Effector memory CD4-positive, alpha-beta T cell (primary cell): ENCODE data around the gene SP7.
"Not testable (repeated sequence)": the region's sequence is repeated elsewhere in the genome, so short reads cannot be mapped to it uniquely, and the experiment has no call there.

Source experiments
- DNase-seq, 3 donors: peaks; one replicate each; pipeline ENCODE4 v3.0.0-alpha.2; 2020
- H3K27ac ChIP-seq: 2 replicates; pipeline ENCODE4 v1.7.0; 2013; ENCODE audit warnings: mild to moderate bottlenecking, low read length, moderate library complexity; ENCODE audit not compliant: insufficient read depth, poor library complexity, severe bottlenecking
- H3K27me3 ChIP-seq: replicated peaks from 2 replicates; pipeline ENCODE4 v1.7.0; 2013; ENCODE audit warnings: mild to moderate bottlenecking, low read length; ENCODE audit not compliant: insufficient read depth, control insufficient read depth, poor library complexity, severe bottlenecking
- H3K36me3 ChIP-seq: 2 replicates; pipeline ENCODE4 v1.7.0; 2013; ENCODE audit warnings: mild to moderate bottlenecking, low read length, moderate library complexity; ENCODE audit not compliant: control insufficient read depth, insufficient read depth
- H3K4me1 ChIP-seq: 2 replicates; pipeline ENCODE4 v1.7.0; 2013; ENCODE audit warnings: low read length, mild to moderate bottlenecking; ENCODE audit not compliant: control insufficient read depth, insufficient read depth, poor library complexity, severe bottlenecking
- H3K4me3 ChIP-seq: 2 replicates; pipeline ENCODE4 v1.7.0; 2013; ENCODE audit warnings: low read length, low read depth, mild to moderate bottlenecking; ENCODE audit not compliant: insufficient read depth, poor library complexity, severe bottlenecking
- H3K9me3 ChIP-seq: 2 replicates; pipeline ENCODE4 v1.7.0; 2013; ENCODE audit warnings: mild to moderate bottlenecking, low read length, moderate library complexity; ENCODE audit not compliant: control insufficient read depth

The SP7 gene

DNA sequence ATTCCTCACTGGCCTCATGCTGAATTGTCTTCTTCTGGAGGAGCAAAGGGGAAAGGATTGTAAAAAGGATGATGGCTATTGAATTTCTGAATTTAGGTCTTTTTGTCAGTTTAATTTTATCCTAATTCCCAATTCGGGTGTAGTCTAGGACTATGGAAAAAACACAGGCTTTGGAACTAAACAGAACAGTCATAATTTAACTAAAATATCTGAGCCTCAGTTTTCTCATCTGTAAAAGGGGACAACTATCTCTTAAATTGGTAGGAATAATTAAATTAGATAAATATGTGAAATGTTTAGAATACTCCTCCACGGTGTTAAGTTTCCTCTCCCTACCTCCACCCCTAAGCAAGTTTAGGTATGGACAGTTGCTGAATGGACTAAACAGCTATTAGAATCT, 40.6 kb upstream of the SP7 start:
- peaks cover 11% of the 10 kb centered on the region for H3K4me1 ChIP-seq
- no peak overlapping the region for H3K27ac ChIP-seq
- DNase-seq, result no peak

DNA sequence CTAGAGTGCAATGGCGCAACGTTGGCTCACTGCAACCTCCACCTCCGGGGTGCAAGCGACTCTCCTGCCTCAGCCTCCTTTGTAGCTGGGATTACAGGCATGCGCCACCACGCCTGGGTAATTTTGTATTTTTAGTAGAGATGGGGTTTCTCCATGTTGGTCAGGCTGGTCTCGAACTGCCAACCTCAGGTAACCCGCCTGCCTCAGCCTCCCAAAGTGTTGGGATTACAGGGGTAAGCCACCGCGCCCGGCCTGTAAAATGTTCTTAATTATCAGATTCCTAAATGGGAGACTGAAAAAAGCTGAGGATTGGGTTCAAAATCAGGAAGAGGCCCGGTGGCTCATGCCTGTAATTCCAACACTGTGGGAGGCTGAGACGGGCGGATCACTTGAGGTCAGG, 38.1 kb upstream of the SP7 start:
- not testable (repeated sequence) for H3K27me3 ChIP-seq, H3K4me3 ChIP-seq, H3K36me3 ChIP-seq, DNase-seq, H3K9me3 ChIP-seq, H3K27ac ChIP-seq
- H3K4me1 ChIP-seq, result peaks cover 19% of the 10 kb centered on the region

More for the DNA sequence above, 40.6 kb upstream of the SP7 start:
- Histone ChIP-seq H3K9me3 (no peaks in the 10 kb centered on the region), H3K36me3 (no peaks in the 10 kb centered on the region), H3K27me3 (no peaks in the 10 kb centered on the region), H3K4me3 (no peak overlapping the region)

DNA sequence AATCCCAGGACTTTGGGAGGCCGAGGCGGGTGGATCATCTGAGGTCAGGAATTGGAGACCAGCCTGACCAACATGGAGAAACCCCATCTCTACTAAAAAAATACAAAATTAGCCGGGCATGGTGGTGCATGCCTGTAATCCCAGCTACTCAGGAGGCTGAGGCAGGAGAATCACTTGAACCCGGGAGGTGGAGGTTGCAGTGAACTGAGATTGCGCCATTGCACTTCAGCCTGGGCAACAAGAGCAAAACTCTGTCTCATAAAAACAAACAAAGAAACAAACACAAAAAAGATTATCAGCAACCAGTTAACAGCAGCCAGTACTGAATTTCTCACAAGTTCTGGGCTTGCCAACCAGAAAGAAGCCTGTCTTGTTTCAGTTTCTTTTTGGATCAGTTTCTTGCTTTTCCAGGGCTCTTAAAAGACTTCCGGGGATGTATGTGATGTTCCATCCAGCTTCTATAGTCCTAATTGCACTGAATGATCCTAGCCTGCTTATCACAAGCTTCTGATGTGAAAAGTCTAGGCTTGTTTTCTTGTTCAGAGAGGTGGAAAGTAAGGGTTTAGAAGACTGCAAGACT, 37.5 kb upstream of the SP7 start:
- not testable (repeated sequence) for H3K36me3 ChIP-seq, H3K9me3 ChIP-seq, H3K4me3 ChIP-seq, H3K27me3 ChIP-seq, DNase-seq
- Histone ChIP-seq H3K27ac (peak overlapping the region; percentile 37), H3K4me1 (peaks cover 19% of the 10 kb centered on the region)

DNA sequence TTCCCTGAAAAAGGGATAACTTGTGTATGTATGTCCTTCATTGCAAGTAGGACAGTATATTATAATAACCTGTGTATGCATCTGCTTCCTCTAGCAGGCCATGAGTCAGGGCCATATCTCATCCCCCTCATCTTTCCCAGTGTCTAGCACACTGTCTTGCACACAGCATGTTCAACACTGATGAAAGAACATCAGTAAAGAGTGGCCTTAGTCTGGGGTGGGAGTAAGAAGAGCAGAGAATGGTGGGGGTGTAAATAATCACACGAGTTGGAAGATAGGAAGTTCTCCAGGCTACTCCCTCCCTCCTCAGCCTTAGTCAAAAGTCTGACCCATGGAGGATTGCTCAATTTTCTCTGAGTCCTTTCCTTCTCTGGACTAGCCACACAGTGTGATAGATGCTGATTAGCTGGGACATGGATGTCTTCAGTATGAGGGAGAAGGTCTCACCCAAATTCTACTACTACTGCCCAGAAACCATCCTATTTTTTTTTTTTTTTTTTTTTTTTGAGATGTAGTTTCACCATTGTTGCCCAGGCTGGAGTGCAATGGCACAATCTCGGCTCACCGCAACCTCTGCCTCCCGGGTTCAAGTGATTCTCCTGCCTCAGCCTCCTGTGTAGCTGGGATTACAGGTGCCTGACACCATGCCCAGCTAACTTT, 29.2 kb upstream of the SP7 start:
- no peak for DNase-seq
- Histone ChIP-seq H3K27ac (no peak overlapping the region), H3K4me3 (no peak overlapping the region), H3K9me3 (no peaks in the 10 kb centered on the region), H3K36me3 (no peaks in the 10 kb centered on the region), H3K4me1 (peaks cover 4% of the 10 kb centered on the region), H3K27me3 (no peaks in the 10 kb centered on the region)

DNA sequence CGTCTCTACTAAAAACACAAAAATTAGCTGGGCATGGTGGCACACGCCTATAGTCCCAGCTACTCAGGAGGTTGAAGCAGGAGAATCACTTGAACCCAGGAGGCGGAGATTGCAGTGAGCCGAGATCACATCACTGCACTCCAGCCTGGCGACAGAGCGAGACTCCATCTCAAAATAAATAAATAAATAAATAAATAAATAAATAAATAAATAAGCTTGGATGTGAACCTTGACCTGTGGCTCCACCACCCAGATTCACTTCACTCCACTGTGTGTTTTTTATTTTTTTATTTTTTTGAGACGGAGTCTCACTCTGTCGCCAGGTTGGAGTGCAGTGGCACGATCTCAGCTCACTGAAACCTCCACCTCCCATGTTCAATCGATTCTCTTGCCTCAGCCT, 25.5 kb upstream of the SP7 start:
- H3K4me1 ChIP-seq, DNase-seq, H3K9me3 ChIP-seq, H3K27me3 ChIP-seq, H3K27ac ChIP-seq, H3K36me3 ChIP-seq, H3K4me3 ChIP-seq: not testable (repeated sequence)

DNA sequence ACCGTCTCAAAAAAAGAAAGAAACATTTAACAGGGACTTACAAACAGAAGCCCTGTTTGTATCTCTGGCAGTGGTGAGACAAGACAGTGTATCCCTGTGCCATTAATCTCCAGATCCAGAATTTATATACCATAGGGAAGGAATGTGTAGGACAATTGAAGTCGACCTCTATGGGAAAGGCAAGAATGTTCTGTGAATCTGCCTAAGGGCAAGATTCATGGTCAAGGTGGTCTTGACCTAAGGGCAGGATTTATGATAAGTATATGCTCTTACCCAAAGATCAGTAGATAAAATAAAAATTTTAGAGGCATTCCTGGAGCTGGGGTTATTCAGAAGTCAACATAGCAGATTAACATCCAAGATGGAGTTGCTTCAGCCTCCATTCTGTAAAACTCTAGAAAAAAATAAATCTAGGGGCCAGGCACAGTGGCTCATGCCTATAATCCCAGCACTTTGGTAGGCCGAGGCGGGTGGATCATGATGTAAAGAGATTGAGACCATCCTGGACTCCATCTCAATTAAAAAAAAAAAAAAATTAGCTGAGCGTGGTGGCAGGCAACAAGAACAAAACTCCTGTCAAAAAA, 22.8 kb upstream of the SP7 start:
- Histone ChIP-seq H3K4me3 (no peak overlapping the region), H3K27me3 (no peaks in the 10 kb centered on the region), H3K27ac (no peak overlapping the region), H3K4me1 (no peaks in the 10 kb centered on the region), H3K9me3 (no peaks in the 10 kb centered on the region), H3K36me3 (no peaks in the 10 kb centered on the region)
- no peak for DNase-seq

DNA sequence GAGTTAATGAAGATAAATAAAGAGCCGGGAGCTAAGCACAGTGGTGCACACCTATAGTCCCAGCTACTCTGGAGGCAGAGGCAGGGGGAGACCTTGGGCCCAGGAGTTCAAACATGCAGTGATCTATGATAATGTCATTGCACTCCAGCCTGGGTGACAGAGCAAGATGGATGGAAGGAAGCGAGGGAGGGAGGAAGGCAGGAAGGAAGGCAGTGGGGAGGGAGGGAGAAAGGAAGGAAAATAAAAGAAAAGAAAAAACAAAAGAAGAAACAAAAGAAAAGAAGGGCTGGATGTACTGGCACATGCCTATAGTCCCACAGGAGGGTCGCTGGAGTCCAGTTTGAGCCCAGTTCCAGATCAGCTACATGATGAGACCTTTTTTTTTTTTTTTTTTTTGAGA, 19.0 kb upstream of the SP7 start:
- no peaks in the 10 kb centered on the region for H3K27me3 ChIP-seq
- no peaks in the 10 kb centered on the region for H3K36me3 ChIP-seq
- no peaks in the 10 kb centered on the region for H3K9me3 ChIP-seq
- no peak overlapping the region for H3K27ac ChIP-seq
- peaks cover 3% of the 10 kb centered on the region for H3K4me1 ChIP-seq
- no peak overlapping the region for H3K4me3 ChIP-seq
- no peak for DNase-seq

DNA sequence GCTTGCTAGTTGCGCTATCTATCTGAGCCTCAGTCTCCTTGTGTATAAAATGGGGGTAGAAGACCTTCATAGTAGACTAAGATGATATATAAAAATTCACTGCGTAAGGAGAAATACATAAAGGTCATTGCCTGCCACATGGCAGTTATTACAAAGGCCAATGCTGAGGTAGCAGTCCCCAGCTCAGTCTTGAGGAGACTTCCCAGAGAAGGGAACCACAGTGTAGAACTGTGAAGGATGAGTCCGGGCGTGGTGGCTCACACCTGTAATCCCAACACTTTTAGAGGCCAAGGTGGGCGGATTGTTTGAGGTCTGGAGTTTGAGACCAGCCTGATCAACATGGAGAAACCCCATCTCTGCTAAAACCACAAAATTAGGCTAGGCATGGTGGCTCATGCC, 17.1 kb upstream of the SP7 start:
- no peaks in the 10 kb centered on the region for H3K36me3 ChIP-seq
- H3K27me3 ChIP-seq, result no peaks in the 10 kb centered on the region
- H3K4me3 ChIP-seq, result no peak overlapping the region
- peaks cover 3% of the 10 kb centered on the region for H3K4me1 ChIP-seq
- no peak for DNase-seq
- no peaks in the 10 kb centered on the region for H3K9me3 ChIP-seq
- no peak overlapping the region for H3K27ac ChIP-seq

DNA sequence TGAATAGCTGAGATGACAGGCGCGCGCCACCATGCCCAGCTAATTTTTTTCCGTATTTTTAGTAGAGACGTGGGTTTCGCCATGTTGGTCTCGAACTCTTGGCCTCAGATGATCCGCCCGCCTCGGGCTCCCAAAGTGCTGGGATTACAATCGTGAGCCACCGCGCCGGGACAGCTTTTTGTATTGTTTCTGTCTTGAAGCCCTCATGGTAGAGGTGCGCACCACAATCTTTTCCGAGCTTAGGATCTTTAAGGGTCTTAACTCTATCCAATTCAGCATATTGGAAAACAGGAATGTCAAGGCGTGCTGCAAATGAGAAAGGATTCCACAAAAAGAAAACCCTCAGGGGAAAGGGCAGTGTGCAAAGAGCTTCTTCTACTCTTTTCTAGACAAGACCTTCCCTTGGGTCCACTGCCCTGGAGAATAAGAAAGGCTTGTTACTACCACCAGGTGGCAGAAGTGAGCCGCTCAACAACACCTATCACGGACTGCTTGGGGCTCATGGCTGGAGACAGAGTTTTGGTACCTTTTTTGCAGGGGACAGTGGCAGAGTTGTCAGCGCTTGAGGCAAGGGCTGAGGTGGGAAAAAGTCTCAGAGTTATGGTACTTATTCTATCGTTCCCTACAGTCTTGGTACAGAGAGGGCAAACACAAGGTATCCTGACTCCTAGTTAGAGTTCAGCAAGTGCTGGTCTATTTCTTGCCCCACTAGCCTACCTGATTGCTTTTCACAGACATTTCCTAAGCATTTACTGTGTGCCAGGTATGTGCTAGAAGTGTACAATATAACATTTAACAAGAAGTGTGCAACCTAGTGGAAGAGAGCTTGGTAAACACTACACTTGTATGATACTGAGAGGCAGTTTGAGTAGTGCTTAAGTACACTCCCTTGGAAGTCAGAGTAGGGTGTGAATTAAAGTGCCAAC, 16.4 kb upstream of the SP7 start:
- H3K4me3 ChIP-seq, result no peak overlapping the region
- H3K36me3 ChIP-seq, result no peaks in the 10 kb centered on the region
- DNase-seq, result peak; percentile 66 to 80 (median 75)

DNA sequence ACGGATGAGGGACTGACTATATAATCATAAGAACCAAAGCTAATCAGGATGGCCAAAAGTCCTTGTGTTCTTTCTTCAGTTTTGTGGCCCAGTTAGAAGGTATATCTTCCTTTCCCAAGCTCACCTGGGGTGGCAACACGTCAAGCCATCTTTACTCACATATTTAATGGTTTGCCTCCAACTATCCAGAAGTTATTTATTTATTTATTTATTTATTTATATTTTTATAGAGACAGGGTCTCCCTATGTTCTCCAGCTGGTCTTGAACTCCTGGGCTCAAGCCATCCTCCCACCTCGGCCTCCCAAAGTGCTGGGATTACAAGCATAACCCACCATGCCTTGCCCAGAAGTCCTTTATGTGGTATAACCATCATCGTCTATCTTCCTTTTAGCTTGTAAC, 11.8 kb upstream of the SP7 start:
- Histone ChIP-seq H3K9me3 (no peaks in the 10 kb centered on the region), H3K4me1 (peaks cover 10% of the 10 kb centered on the region), H3K27ac (no peak overlapping the region), H3K36me3 (no peaks in the 10 kb centered on the region), H3K27me3 (no peaks in the 10 kb centered on the region), H3K4me3 (no peak overlapping the region)
- no peak for DNase-seq

More for the DNA sequence above, 16.4 kb upstream of the SP7 start:
- Histone ChIP-seq H3K27ac (no peak overlapping the region), H3K27me3 (no peaks in the 10 kb centered on the region), H3K9me3 (no peaks in the 10 kb centered on the region), H3K4me1 (peaks cover 3% of the 10 kb centered on the region)
